Lower lobe of right lung (tissue), 2 donors: ENCODE measurements around the gene CYP24A1. TPM values are rescaled to one million over a fixed set of nuclear protein-coding genes. Genes with fewer than 3 reads are reported as not detected.

Experiments used
- ATAC-seq, 2 donors: fragments of 200-7000 bp; cut with Tn5 transposase; one replicate each; pipeline ENCODE4 v1.9.1; 2020 to 2022; ENCODE audit warnings: mild to moderate bottlenecking in 2 of 2, moderate library complexity in 2 of 2
- DNase-seq: peaks from one replicate; pipeline ENCODE4 v3.0.0-alpha.2; 2020
- H3K27ac ChIP-seq: fragments of 200-600 bp; one replicate; pipeline ENCODE4 v1.8.0; 2022
- H3K27me3 ChIP-seq: fragments of 200-600 bp; one replicate; pipeline ENCODE4 v1.8.0; 2022; ENCODE audit warnings: low read depth
- H3K36me3 ChIP-seq: fragments of 200-600 bp; one replicate; pipeline ENCODE4 v1.8.0; 2022; ENCODE audit warnings: mild to moderate bottlenecking
- H3K4me1 ChIP-seq: fragments of 200-600 bp; one replicate; pipeline ENCODE4 v1.8.0; 2022
- H3K4me3 ChIP-seq: fragments of 200-600 bp; one replicate; pipeline ENCODE4 v1.8.0; 2022; ENCODE audit warnings: mild to moderate bottlenecking
- H3K9me3 ChIP-seq: fragments of 200-600 bp; one replicate; pipeline ENCODE4 v1.8.0; 2022
- CTCF ChIP-seq: fragments of 200-600 bp; IDR thresholded peaks from one replicate; pipeline ENCODE4 v1.8.0; 2022; ENCODE audit warnings: antibody characterized with exemption, mild to moderate bottlenecking
- intact Hi-C: fragments of 100-400 bp; cut with DNase I; formaldehyde crosslinking; loops from one replicate; pipeline ENCODE4 v1.11.0; 2022
- total RNA-seq: library from RNA; stranded (reverse); fragmentation: NEBNext Ultra II Directional; extraction: Animal tissue kit (Norgen Biotek cat#: 25700); gene quantifications from one replicate; pipeline ENCODE4 v1.2.1, GENCODE V29; 2021
- donor health status: DM: no; HTN: yes; CAD: no; lungs with severe emphysema.

The CYP24A1 gene
- total RNA-seq, 1 donor from 2014 or later: 0.21 TPM

- DNase-seq: no peak
- Histone ChIP-seq H3K9me3 (no peaks in the 10 kb centered on the region), H3K4me1 (no peaks in the 10 kb centered on the region), H3K4me3 (no peak overlapping the region), H3K27me3 (peaks cover 3% of the 10 kb centered on the region), H3K27ac (no peak overlapping the region), H3K36me3 (no peaks in the 10 kb centered on the region)
- ATAC-seq: no peak
- TF ChIP-seq CTCF: no peak
- intact Hi-C loops: no loop called here
Measured at GRCh38 chr20:54189630-54190029, 15.8 kb upstream of the CYP24A1 start.

- no peaks in the 10 kb centered on the region for H3K4me1 ChIP-seq
- no peak overlapping the region for H3K27ac ChIP-seq
- peaks cover 5% of the 10 kb centered on the region for H3K27me3 ChIP-seq
- intact Hi-C loops: no loop called here
- H3K36me3 ChIP-seq: no peaks in the 10 kb centered on the region
- DNase-seq (no peak), ATAC-seq (no peak)
- no peak overlapping the region for H3K4me3 ChIP-seq
- no peaks in the 10 kb centered on the region for H3K9me3 ChIP-seq
- no peak for TF ChIP-seq CTCF
Measured at GRCh38 chr20:54188132-54188849, 14.5 kb upstream of the CYP24A1 start.

GRCh38 chr20:54184904-54185626, 11.3 kb upstream of the CYP24A1 start:
- Histone ChIP-seq H3K4me3 (no peak overlapping the region), H3K27me3 (peaks cover 5% of the 10 kb centered on the region), H3K27ac (no peak overlapping the region), H3K9me3 (no peaks in the 10 kb centered on the region), H3K36me3 (no peaks in the 10 kb centered on the region), H3K4me1 (no peaks in the 10 kb centered on the region)
- TF ChIP-seq CTCF: no peak
- intact Hi-C loops: no loop called here
- ATAC-seq (no peak), DNase-seq (no peak)

- DNase-seq (no peak), ATAC-seq (no peak)
- no peak overlapping the region for H3K4me3 ChIP-seq
- TF ChIP-seq CTCF: no peak
- H3K27me3 ChIP-seq: peaks cover 5% of the 10 kb centered on the region
- H3K9me3 ChIP-seq: no peaks in the 10 kb centered on the region
- intact Hi-C loops: no loop called here
- no peak overlapping the region for H3K27ac ChIP-seq
- H3K36me3 ChIP-seq: no peaks in the 10 kb centered on the region
- H3K4me1 ChIP-seq: no peaks in the 10 kb centered on the region
Measured at GRCh38 chr20:54184071-54184470, 10.3 kb upstream of the CYP24A1 start.

GRCh38 chr20:54180931-54181330, 7.1 kb upstream of the CYP24A1 start:
- H3K9me3 ChIP-seq: no peaks in the 10 kb centered on the region
- ATAC-seq: no peak
- H3K4me1 ChIP-seq: no peaks in the 10 kb centered on the region
- DNase-seq: no peak
- TF ChIP-seq CTCF: no peak
- H3K4me3 ChIP-seq: no peak overlapping the region
- intact Hi-C loops: no loop called here
- no peak overlapping the region for H3K27ac ChIP-seq
- H3K27me3 ChIP-seq: peaks cover 20% of the 10 kb centered on the region
- no peaks in the 10 kb centered on the region for H3K36me3 ChIP-seq
